CD4-positive, alpha-beta memory T cell (primary cell): ENCODE measurements around the gene TNNI3K. TPM values are rescaled to one million over a fixed set of nuclear protein-coding genes. Genes with fewer than 3 reads are reported as not detected.

Experiments
- CTCF ChIA-PET: fragments of 350-600 bp; sonication (Branson Sonifier 250); formaldehyde crosslinking; loops from one replicate; lab custom pipeline; 2021; ENCODE audit warnings: inconsistent platforms; ENCODE audit not compliant: partially characterized antibody; lab: Charles Lee
- POLR2A ChIA-PET: fragments of 350-600 bp; sonication (Branson Sonifier 250); formaldehyde crosslinking; loops from one replicate; lab custom pipeline; 2021; ENCODE audit not compliant: partially characterized antibody; lab: Charles Lee
- DNase-seq, 5 donors: peaks; one replicate each; pipeline versions ENCODE4 v3.0.0 to v3.0.0-alpha.2; 2020 to 2022; ENCODE audit warnings: mixed read lengths in 1 of 5
- H3K27ac ChIP-seq: one replicate; pipeline ENCODE4 v1.7.0; 2013; ENCODE audit warnings: low read depth, low read length
- H3K27me3 ChIP-seq: 2 replicates; pipeline ENCODE4 v1.7.0; 2013; ENCODE audit warnings: mild to moderate bottlenecking, low read length, moderate library complexity; ENCODE audit not compliant: insufficient read depth
- H3K36me3 ChIP-seq: 2 replicates; pipeline ENCODE4 v1.7.0; 2013; ENCODE audit warnings: mild to moderate bottlenecking, low read length, moderate library complexity; ENCODE audit not compliant: insufficient read depth
- H3K4me1 ChIP-seq: 2 replicates; pipeline ENCODE4 v1.7.0; 2013; ENCODE audit warnings: mild to moderate bottlenecking, low read length, moderate library complexity; ENCODE audit not compliant: insufficient read depth
- H3K4me3 ChIP-seq, 2 donors: one replicate each; pipeline ENCODE4 v1.7.0; 2013; ENCODE audit warnings: low read length in 2 of 2, mild to moderate bottlenecking in 1 of 2
- H3K9me3 ChIP-seq, 2 donors: one replicate each; pipeline ENCODE4 v1.7.0; 2013; ENCODE audit warnings: low read length in 2 of 2, control low read depth in 1 of 2; ENCODE audit not compliant: control insufficient read depth in 1 of 2
- H3K27ac Mint-ChIP-seq, 7 donors: one replicate each; pipeline ENCODE4 v1.8.0; 2020 to 2021; ENCODE audit warnings: mixed read lengths in 7 of 7, mild to moderate bottlenecking in 6 of 7, inconsistent platforms in 3 of 7, moderate library complexity in 3 of 7
- H3K27me3 Mint-ChIP-seq, 2 donors: one replicate each; pipeline ENCODE4 v1.8.0; 2020 to 2021; ENCODE audit warnings: mixed read lengths in 2 of 2
- H3K36me3 Mint-ChIP-seq, 2 donors: one replicate each; pipeline ENCODE4 v1.8.0; 2020 to 2021; ENCODE audit warnings: mixed read lengths in 2 of 2, inconsistent platforms in 1 of 2, mild to moderate bottlenecking in 1 of 2
- H3K4me1 Mint-ChIP-seq, 4 donors: one replicate each; pipeline ENCODE4 v1.8.0; 2020 to 2021; ENCODE audit warnings: mixed read lengths in 4 of 4, mild to moderate bottlenecking in 1 of 4
- H3K4me3 Mint-ChIP-seq, 8 donors: one replicate each; pipeline ENCODE4 v1.8.0; 2020 to 2021; ENCODE audit warnings: mixed read lengths in 8 of 8, mild to moderate bottlenecking in 7 of 8, moderate library complexity in 6 of 8, inconsistent platforms in 3 of 8
- H3K9me3 Mint-ChIP-seq, 8 donors: one replicate each; pipeline ENCODE4 v1.8.0; 2020 to 2021; ENCODE audit warnings: mixed read lengths in 8 of 8, mild to moderate bottlenecking in 5 of 8, inconsistent platforms in 3 of 8, moderate library complexity in 1 of 8
- intact Hi-C: fragments of 100-400 bp; cut with micrococcal nuclease; formaldehyde crosslinking; loops from one replicate; pipeline ENCODE4 v1.15.1; 2023
- polyA plus RNA-seq, 2 donors: library from polyadenylated mRNA; unstranded; fragments of 300-500 nt; fragmentation: Illumina TruSeq; gene quantifications; one replicate each; pipeline ENCODE4 v1.2.3, GENCODE V29; 2021
- total RNA-seq, 2 experiments: library from RNA; stranded (reverse); gene quantifications; one replicate each; pipeline ENCODE4 v1.2.3, GENCODE V29; 2021

The TNNI3K gene
- total and polyA plus RNA-seq, 4 experiments from 2014 or later = 0.54 TPM; not detected in 3

- H3K27ac ChIP-seq = no peak overlapping the region
- no peak overlapping the region for H3K4me3 ChIP-seq
- Mint-ChIP-seq H3K36me3 (no peaks in the 10 kb centered on the region), H3K4me1 (peaks cover 0 to 3% (median 0%) of the 10 kb centered on the region in 4 donors), H3K9me3 (peaks cover 0 to 2% (median 0%) of the 10 kb centered on the region in 8 donors), H3K27me3 (peaks cover 0 to 1% of the 10 kb centered on the region in 2 donors), H3K27ac (peak overlapping the region in 1 of 7 donors; percentile 18), H3K4me3 (no peak overlapping the region)
- H3K9me3 ChIP-seq = no peaks in the 10 kb centered on the region
- H3K36me3 ChIP-seq = no peaks in the 10 kb centered on the region
- POLR2A ChIA-PET = no interaction called here
- no peak for DNase-seq
- H3K4me1 ChIP-seq = no peaks in the 10 kb centered on the region
- CTCF ChIA-PET = no interaction called here
- intact Hi-C loops = no loop called here
- H3K27me3 ChIP-seq = no peaks in the 10 kb centered on the region
Measured at GRCh38 chr1:74505928-74506710, 270.9 kb downstream of the TNNI3K start.

- no peak overlapping the region for H3K27ac ChIP-seq
- Mint-ChIP-seq H3K4me1 (peaks cover 0 to 3% (median 0%) of the 10 kb centered on the region in 4 donors), H3K9me3 (no peaks in the 10 kb centered on the region), H3K4me3 (no peak overlapping the region), H3K27ac (no peak overlapping the region), H3K36me3 (no peaks in the 10 kb centered on the region), H3K27me3 (peaks cover 0 to 1% of the 10 kb centered on the region in 2 donors)
- no peaks in the 10 kb centered on the region for H3K9me3 ChIP-seq
- no peak for DNase-seq
- no peaks in the 10 kb centered on the region for H3K27me3 ChIP-seq
- H3K36me3 ChIP-seq = no peaks in the 10 kb centered on the region
- ChIA-PET POLR2A (no interaction called here), CTCF (no interaction called here)
- H3K4me1 ChIP-seq = no peaks in the 10 kb centered on the region
- no peak overlapping the region for H3K4me3 ChIP-seq
- intact Hi-C loops = no loop called here
Measured at GRCh38 chr1:74508449-74508848, 273.3 kb downstream of the TNNI3K start.

- intact Hi-C loops = no loop called here
- Mint-ChIP-seq H3K4me1 (no peaks in the 10 kb centered on the region), H3K4me3 (no peak within 1 kb of the TSS), H3K27ac (no peak within 1 kb of the TSS), H3K27me3 (peaks cover 0 to 2% of the 10 kb centered on the region in 2 donors), H3K9me3 (no peaks in the 10 kb centered on the region), H3K36me3 (no peaks in the 10 kb centered on the region)
- no peaks in the 10 kb centered on the region for H3K27me3 ChIP-seq
- no peak for DNase-seq
- no peak within 1 kb of the TSS for H3K27ac ChIP-seq
- no peak within 1 kb of the TSS for H3K4me3 ChIP-seq
- ChIA-PET CTCF (no interaction called here), POLR2A (no interaction called here)
- no peaks in the 10 kb centered on the region for H3K4me1 ChIP-seq
- no peaks in the 10 kb centered on the region for H3K36me3 ChIP-seq
- H3K9me3 ChIP-seq = no peaks in the 10 kb centered on the region
Measured at GRCh38 chr1:74512170-74512915, 277.2 kb downstream of the TNNI3K start, which contains the start of gene LRRC53. LRRC53 (minus strand) TSS chr1:74512611; CDS start chr1:74483349, 29,262 bp downstream.

GRCh38 chr1:74513411-74514300, 278.5 kb downstream of the TNNI3K start:
- Histone ChIP-seq H3K4me1 (no peaks in the 10 kb centered on the region), H3K4me3 (no peak overlapping the region), H3K27ac (no peak overlapping the region), H3K9me3 (no peaks in the 10 kb centered on the region), H3K36me3 (no peaks in the 10 kb centered on the region), H3K27me3 (no peaks in the 10 kb centered on the region)
- no peak for DNase-seq
- no peak overlapping the region for H3K27ac Mint-ChIP-seq
- ChIA-PET CTCF (no interaction called here), POLR2A (no interaction called here)
- H3K9me3 Mint-ChIP-seq = no peaks in the 10 kb centered on the region
- no peaks in the 10 kb centered on the region for H3K36me3 Mint-ChIP-seq
- no peaks in the 10 kb centered on the region for H3K4me1 Mint-ChIP-seq
- no peak overlapping the region for H3K4me3 Mint-ChIP-seq
- intact Hi-C loops = no loop called here
- peaks cover 0 to 2% of the 10 kb centered on the region in 2 donors for H3K27me3 Mint-ChIP-seq

GRCh38 chr1:74517599-74518051, 282.4 kb downstream of the TNNI3K start:
- no peak overlapping the region for H3K27ac Mint-ChIP-seq
- Histone ChIP-seq H3K36me3 (no peaks in the 10 kb centered on the region), H3K27me3 (no peaks in the 10 kb centered on the region), H3K27ac (no peak overlapping the region), H3K4me1 (no peaks in the 10 kb centered on the region), H3K4me3 (no peak overlapping the region), H3K9me3 (no peaks in the 10 kb centered on the region)
- peaks cover 0 to 3% of the 10 kb centered on the region in 2 donors for H3K27me3 Mint-ChIP-seq
- no peaks in the 10 kb centered on the region for H3K36me3 Mint-ChIP-seq
- POLR2A ChIA-PET = no interaction called here
- no peaks in the 10 kb centered on the region for H3K9me3 Mint-ChIP-seq
- intact Hi-C loops = no loop called here
- no peak overlapping the region for H3K4me3 Mint-ChIP-seq
- no peaks in the 10 kb centered on the region for H3K4me1 Mint-ChIP-seq
- DNase-seq = no peak
- CTCF ChIA-PET = no interaction called here

GRCh38 chr1:74522148-74522547, 287.0 kb downstream of the TNNI3K start:
- no peaks in the 10 kb centered on the region for H3K36me3 ChIP-seq
- H3K4me1 ChIP-seq = no peaks in the 10 kb centered on the region
- Mint-ChIP-seq H3K36me3 (no peaks in the 10 kb centered on the region), H3K27ac (no peak overlapping the region), H3K4me3 (no peak overlapping the region), H3K27me3 (peaks cover 0 to 1% of the 10 kb centered on the region in 2 donors), H3K9me3 (no peaks in the 10 kb centered on the region), H3K4me1 (no peaks in the 10 kb centered on the region)
- POLR2A ChIA-PET = no interaction called here
- no peak overlapping the region for H3K27ac ChIP-seq
- no peak for DNase-seq
- H3K27me3 ChIP-seq = no peaks in the 10 kb centered on the region
- H3K9me3 ChIP-seq = no peaks in the 10 kb centered on the region
- CTCF ChIA-PET = no interaction called here
- intact Hi-C loops = no loop called here
- H3K4me3 ChIP-seq = no peak overlapping the region
